ENCODE measurements around the gene HAPLN2.

GRCh38 chr1:156596426-156596825 lies 22.8 kb upstream of the HAPLN2 start:
- TF ChIP-seq, protein P1, sequence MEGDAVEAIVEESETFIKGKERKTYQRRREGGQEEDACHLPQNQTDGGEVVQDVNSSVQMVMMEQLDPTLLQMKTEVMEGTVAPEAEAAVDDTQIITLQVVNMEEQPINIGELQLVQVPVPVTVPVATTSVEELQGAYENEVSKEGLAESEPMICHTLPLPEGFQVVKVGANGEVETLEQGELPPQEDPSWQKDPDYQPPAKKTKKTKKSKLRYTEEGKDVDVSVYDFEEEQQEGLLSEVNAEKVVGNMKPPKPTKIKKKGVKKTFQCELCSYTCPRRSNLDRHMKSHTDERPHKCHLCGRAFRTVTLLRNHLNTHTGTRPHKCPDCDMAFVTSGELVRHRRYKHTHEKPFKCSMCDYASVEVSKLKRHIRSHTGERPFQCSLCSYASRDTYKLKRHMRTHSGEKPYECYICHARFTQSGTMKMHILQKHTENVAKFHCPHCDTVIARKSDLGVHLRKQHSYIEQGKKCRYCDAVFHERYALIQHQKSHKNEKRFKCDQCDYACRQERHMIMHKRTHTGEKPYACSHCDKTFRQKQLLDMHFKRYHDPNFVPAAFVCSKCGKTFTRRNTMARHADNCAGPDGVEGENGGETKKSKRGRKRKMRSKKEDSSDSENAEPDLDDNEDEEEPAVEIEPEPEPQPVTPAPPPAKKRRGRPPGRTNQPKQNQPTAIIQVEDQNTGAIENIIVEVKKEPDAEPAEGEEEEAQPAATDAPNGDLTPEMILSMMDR (IDR thresholded peaks at IDR 0.05), result no peak
- no peak for TF ChIP-seq POLR2A (IDR thresholded peaks at IDR 0.05)

Measured in esophagus squamous epithelium (tissue), 4 donors.